Natural killer cell (primary cell): ENCODE measurements around the gene IL22RA1. TPM values are rescaled to one million over a fixed set of nuclear protein-coding genes. Genes with fewer than 3 reads are reported as not detected.

ENCODE experiments used
- ATAC-seq, 3 donors: fragments of 150-1000 bp in 2 of 3; fragments of 200-7000 bp in 1 of 3; cut with Tn5 transposase; 1 replicate in 1 of 3; 2 replicates in 2 of 3; pipeline ENCODE4 v1.10.0; 2021; ENCODE audit warnings: mild to moderate bottlenecking in 2 of 3, moderate library complexity in 2 of 3
- DNase-seq, 2 donors: peaks; one replicate each; pipeline versions ENCODE4 v3.0.0 to v3.0.0-alpha.2; 2013 to 2021; ENCODE audit warnings: mixed read lengths in 1 of 2
- H3K27ac ChIP-seq: one replicate; pipeline ENCODE4 v1.5.1; 2013; ENCODE audit warnings: mild to moderate bottlenecking, low read length
- H3K27me3 ChIP-seq: one replicate; pipeline ENCODE4 v1.6.1; 2013; ENCODE audit warnings: low read length; ENCODE audit not compliant: control insufficient read depth, insufficient read depth
- H3K36me3 ChIP-seq: one replicate; pipeline ENCODE4 v1.6.1; 2013; ENCODE audit warnings: low read length; ENCODE audit not compliant: control insufficient read depth, insufficient read depth
- H3K4me1 ChIP-seq: one replicate; pipeline ENCODE4 v1.6.1; 2013; ENCODE audit warnings: low read length; ENCODE audit not compliant: control insufficient read depth, insufficient read depth
- H3K4me3 ChIP-seq: one replicate; pipeline ENCODE4 v1.5.1; 2013; ENCODE audit warnings: low read length
- H3K9me3 ChIP-seq: one replicate; pipeline ENCODE4 v1.6.1; 2013; ENCODE audit warnings: low read length; ENCODE audit not compliant: control insufficient read depth, insufficient read depth
- H3K27ac Mint-ChIP-seq, 2 donors: one replicate each; pipeline ENCODE4 v1.8.0; 2022; ENCODE audit warnings: mild to moderate bottlenecking in 2 of 2, mixed read lengths in 2 of 2, moderate library complexity in 1 of 2
- H3K27me3 Mint-ChIP-seq, 2 donors: one replicate each; pipeline ENCODE4 v1.8.0; 2022; ENCODE audit warnings: low read depth in 2 of 2, mixed read lengths in 2 of 2
- H3K36me3 Mint-ChIP-seq: one replicate; pipeline ENCODE4 v1.8.0; 2022; ENCODE audit warnings: mixed read lengths
- H3K4me1 Mint-ChIP-seq, 2 donors: one replicate each; pipeline ENCODE4 v1.8.0; 2022; ENCODE audit warnings: mixed read lengths in 2 of 2
- H3K4me3 Mint-ChIP-seq: one replicate; pipeline ENCODE4 v1.8.0; 2022; ENCODE audit warnings: mild to moderate bottlenecking, moderate library complexity, mixed read lengths
- H3K9me3 Mint-ChIP-seq, 2 donors: one replicate each; pipeline ENCODE4 v1.8.0; 2022; ENCODE audit warnings: mixed read lengths in 2 of 2
- CTCF ChIP-seq: fragments of 200-600 bp; IDR thresholded peaks from one replicate; pipeline ENCODE4 v1.8.0; 2022; ENCODE audit warnings: antibody characterized with exemption
- WGBS: methylation state at CpG from one replicate; pipeline ENCODE4 v1.1.7; 2013; ENCODE audit warnings: missing lambda C conversion rate; ENCODE audit not compliant: insufficient coverage; 5-methylcytosine and 5-hydroxymethylcytosine counted together
- intact Hi-C: fragments of 100-400 bp; cut with micrococcal nuclease; formaldehyde crosslinking; loops from one replicate; pipeline ENCODE4 v1.14.2; 2022
- total RNA-seq, 4 donors: library from RNA; stranded (reverse); fragments of 120-200 nt in 1 of 4; gene quantifications; one replicate each; pipeline versions ENCODE4 v1.2.3 to v1.2.4, GENCODE V29; 2013 to 2022

IL22RA1 gene
- total RNA-seq, 3 donors from 2014 or later (not counting 1 experiment from before 2014, with no cell fraction given), result not detected

GRCh38 chr1:24159366-24159765, 16.4 kb upstream of the IL22RA1 start:
- no peak overlapping the region for H3K4me3 ChIP-seq
- no peak overlapping the region for H3K4me3 Mint-ChIP-seq

GRCh38 chr1:24157918-24158481, 15.1 kb upstream of the IL22RA1 start:
- Mint-ChIP-seq H3K36me3 (no peaks in the 10 kb centered on the region), H3K27me3 (peaks cover 0 to 11% of the 10 kb centered on the region in 2 donors), H3K4me1 (no peaks in the 10 kb centered on the region), H3K4me3 (no peak overlapping the region), H3K9me3 (no peaks in the 10 kb centered on the region), H3K27ac (no peak overlapping the region)
- ATAC-seq (no peak), DNase-seq (no peak)
- H3K27ac ChIP-seq, result no peak overlapping the region
- intact Hi-C loops, result no loop called here
- WGBS, result 85% methylated on average over 6 of the region's 6 CpGs
- no peaks in the 10 kb centered on the region for H3K4me1 ChIP-seq
- H3K36me3 ChIP-seq, result no peaks in the 10 kb centered on the region
- H3K4me3 ChIP-seq, result no peak overlapping the region
- no peaks in the 10 kb centered on the region for H3K9me3 ChIP-seq
- no peak for TF ChIP-seq CTCF
- H3K27me3 ChIP-seq, result no peaks in the 10 kb centered on the region

More at GRCh38 chr1:24159366-24159765, 16.4 kb upstream of the IL22RA1 start:
- Histone ChIP-seq H3K36me3 (no peaks in the 10 kb centered on the region), H3K4me1 (no peaks in the 10 kb centered on the region), H3K27ac (no peak overlapping the region), H3K27me3 (no peaks in the 10 kb centered on the region), H3K9me3 (no peaks in the 10 kb centered on the region)
- intact Hi-C loops, result no loop called here
- 90% methylated on average over 5 of the region's 5 CpGs for WGBS
- H3K27me3 Mint-ChIP-seq, result no peaks in the 10 kb centered on the region
- no peaks in the 10 kb centered on the region for H3K4me1 Mint-ChIP-seq
- no peak overlapping the region for H3K27ac Mint-ChIP-seq
- no peak for TF ChIP-seq CTCF
- DNase-seq, result no peak
- no peaks in the 10 kb centered on the region for H3K9me3 Mint-ChIP-seq
- no peaks in the 10 kb centered on the region for H3K36me3 Mint-ChIP-seq
- ATAC-seq, result no peak

- ATAC-seq (no peak), DNase-seq (no peak)
- H3K27me3 Mint-ChIP-seq, result peaks cover 1 to 12% of the 10 kb centered on the region in 2 donors
- 94% methylated on average over 18 of the region's 18 CpGs for WGBS
- TF ChIP-seq CTCF, result no peak
- H3K4me3 Mint-ChIP-seq, result no peak overlapping the region
- Histone ChIP-seq H3K27me3 (no peaks in the 10 kb centered on the region), H3K4me3 (no peak overlapping the region), H3K36me3 (no peaks in the 10 kb centered on the region), H3K4me1 (no peaks in the 10 kb centered on the region), H3K27ac (no peak overlapping the region), H3K9me3 (no peaks in the 10 kb centered on the region)
- H3K9me3 Mint-ChIP-seq, result no peaks in the 10 kb centered on the region
- H3K27ac Mint-ChIP-seq, result no peak overlapping the region
- intact Hi-C loops, result no loop called here
- no peaks in the 10 kb centered on the region for H3K36me3 Mint-ChIP-seq
- no peaks in the 10 kb centered on the region for H3K4me1 Mint-ChIP-seq
These were observed 13.8 kb upstream of the IL22RA1 start for GRCh38 chr1:24156542-24157260.
